H1 (cell line): ENCODE measurements around the gene ZNF223. TPM values are rescaled to one million over a fixed set of nuclear protein-coding genes. Genes with fewer than 3 reads are reported as not detected.

Source experiments
- CTCF ChIA-PET: fragments of 300-600 bp; sonication (Branson Sonifier 250); formaldehyde crosslinking; loops from one replicate; lab custom pipeline; 2021; ENCODE audit not compliant: partially characterized antibody; lab: Charles Lee
- POLR2A ChIA-PET: fragments of 300-600 bp; sonication (Branson Sonifier 250); formaldehyde crosslinking; loops from one replicate; lab custom pipeline; 2021; ENCODE audit warnings: inconsistent platforms; ENCODE audit not compliant: partially characterized antibody; lab: Charles Lee
- DNase-seq, 2 experiments: peaks; one replicate each; pipeline versions ENCODE4 v3.0.0 to v3.0.0-alpha.2; 2010 to 2022; ENCODE audit warnings: low spot score in 2 of 2, low read depth in 1 of 2, mixed read lengths in 1 of 2
- FAIRE-seq: peaks from 2 replicates; lab custom pipeline; 2011; peaks lifted over from hg19 to GRCh38; lab: Jason Lieb, UNC
- H2AFZ ChIP-seq: 2 replicates; pipeline ENCODE4 v1.8.1; 2012; ENCODE audit warnings: low read length, inconsistent platforms
- H2AK5ac ChIP-seq: 2 replicates; pipeline ENCODE4 v1.6.1; 2013; ENCODE audit warnings: low read depth, low read length
- H2BK120ac ChIP-seq: replicated peaks from 2 replicates; pipeline ENCODE3; 2013; ENCODE audit warnings: low read depth, low read length, inconsistent platforms
- H2BK12ac ChIP-seq: 2 replicates; pipeline ENCODE4 v1.6.1; 2013; ENCODE audit warnings: low read depth, low read length
- H2BK15ac ChIP-seq: 2 replicates; pipeline ENCODE4 v1.6.1; 2013; ENCODE audit warnings: low read length
- H2BK20ac ChIP-seq: 2 replicates; pipeline ENCODE4 v1.6.1; 2013; ENCODE audit warnings: low read length
- H2BK5ac ChIP-seq: 2 replicates; pipeline ENCODE4 v1.6.1; 2013; ENCODE audit warnings: low read depth, low read length
- H3K14ac ChIP-seq: 2 replicates; pipeline ENCODE4 v1.6.1; 2013; ENCODE audit warnings: inconsistent platforms; ENCODE audit not compliant: insufficient read length
- H3K18ac ChIP-seq: 2 replicates; pipeline ENCODE4 v1.6.1; 2013; ENCODE audit warnings: low read length; ENCODE audit errors: extremely low read depth
- H3K23ac ChIP-seq: 2 replicates; pipeline ENCODE4 v1.6.1; 2013; ENCODE audit warnings: inconsistent platforms; ENCODE audit not compliant: insufficient read length
- H3K23me2 ChIP-seq: 2 replicates; pipeline ENCODE4 v1.6.1; 2013; ENCODE audit warnings: low read depth, low read length
- H3K27ac ChIP-seq: 2 replicates; pipeline ENCODE4 v1.6.1; 2011; ENCODE audit warnings: low read depth, low read length, inconsistent platforms
- H3K27me3 ChIP-seq, 4 experiments: replicated peaks in 1 of 4; 1 replicate in 1 of 4; 2 replicates in 3 of 4; pipeline versions ENCODE4 v1.6.1 to v1.8.1; 2011 to 2013; ENCODE audit warnings: low read length in 3 of 4, mild to moderate bottlenecking in 3 of 4, inconsistent platforms in 2 of 4, mixed read lengths in 2 of 4, moderate library complexity in 1 of 4; ENCODE audit not compliant: control insufficient read depth in 3 of 4, insufficient read depth in 3 of 4; ENCODE audit errors: extremely low read depth in 1 of 4
- H3K36me3 ChIP-seq, 4 experiments: 2 replicates each; pipeline versions ENCODE4 v1.6.1 to v1.8.1; 2011 to 2013; ENCODE audit warnings: mild to moderate bottlenecking in 4 of 4, low read length in 3 of 4, moderate library complexity in 2 of 4, control low read depth in 1 of 4, inconsistent platforms in 1 of 4; ENCODE audit not compliant: insufficient read depth in 4 of 4, control insufficient read depth in 2 of 4
- H3K4ac ChIP-seq: replicated peaks from 2 replicates; pipeline ENCODE3; 2013; ENCODE audit warnings: low read length, low read depth, mixed read lengths, inconsistent platforms; ENCODE audit not compliant: insufficient read length
- H3K4me1 ChIP-seq, 4 experiments: replicated peaks in 1 of 4; 1 replicate in 1 of 4; 2 replicates in 3 of 4; pipeline versions ENCODE4 v1.6.1 to v1.8.1; 2011 to 2013; ENCODE audit warnings: low read length in 3 of 4, inconsistent platforms in 2 of 4, mixed read lengths in 1 of 4; ENCODE audit not compliant: insufficient read depth in 4 of 4, control insufficient read depth in 3 of 4
- H3K4me2 ChIP-seq, 2 experiments: 2 replicates each; pipeline versions ENCODE4 v1.6.1 to v1.8.1; 2011 to 2013; ENCODE audit warnings: low read depth in 2 of 2, low read length in 2 of 2, control low read depth in 1 of 2, inconsistent platforms in 1 of 2, mild to moderate bottlenecking in 1 of 2; ENCODE audit not compliant: insufficient read depth in 1 of 2
- H3K4me3 ChIP-seq, 4 experiments: fragments of 200-600, 300-600 bp in 1 of 4; sonication (generic), shearing (Covaris generic), sonication (Bioruptor Twin) in 1 of 4; 2 replicates each; pipeline versions ENCODE4 v1.5.1 to v1.8.1; 2011 to 2016; ENCODE audit warnings: low read length in 4 of 4, low read depth in 3 of 4, control low read depth in 2 of 4, inconsistent platforms in 2 of 4, mild to moderate bottlenecking in 2 of 4, mixed read lengths in 1 of 4, moderate library complexity in 1 of 4; ENCODE audit not compliant: insufficient read depth in 2 of 4; ENCODE audit errors: extremely low read depth in 1 of 4
- H3K56ac ChIP-seq: replicated peaks from 2 replicates; pipeline ENCODE3; 2013; ENCODE audit warnings: low read depth, mild to moderate bottlenecking, mixed read lengths, low read length, inconsistent platforms; ENCODE audit not compliant: insufficient read length
- H3K79me1 ChIP-seq: 2 replicates; pipeline ENCODE4 v1.6.1; 2013; ENCODE audit warnings: low read depth, low read length, control low read depth
- H3K79me2 ChIP-seq, 2 experiments: 2 replicates each; pipeline versions ENCODE4 v1.6.1 to v1.8.1; 2012 to 2013; ENCODE audit warnings: low read length in 2 of 2, mild to moderate bottlenecking in 2 of 2, inconsistent platforms in 1 of 2; ENCODE audit not compliant: insufficient read depth in 2 of 2, control insufficient read depth in 1 of 2
- H3K9ac ChIP-seq, 4 experiments: replicated peaks in 1 of 4; 1 replicate in 1 of 4; 2 replicates in 3 of 4; pipeline versions ENCODE4 v1.6.1 to v1.8.1; 2011 to 2013; ENCODE audit warnings: low read depth in 3 of 4, low read length in 3 of 4, control low read depth in 2 of 4, mild to moderate bottlenecking in 2 of 4, moderate library complexity in 2 of 4, inconsistent platforms in 1 of 4; ENCODE audit errors: extremely low read depth in 1 of 4
- H3K9me3 ChIP-seq, 2 experiments: 2 replicates each; pipeline versions ENCODE4 v1.6.1 to v1.8.1; 2012 to 2013; ENCODE audit warnings: mild to moderate bottlenecking in 2 of 2, moderate library complexity in 2 of 2, control low read depth in 1 of 2, inconsistent platforms in 1 of 2, low read depth in 1 of 2, low read length in 1 of 2, mixed read lengths in 1 of 2; ENCODE audit not compliant: insufficient read depth in 2 of 2
- H4K20me1 ChIP-seq, 2 experiments: replicated peaks in 1 of 2; 2 replicates each; pipeline versions ENCODE3 to v1.8.1; 2011 to 2013; ENCODE audit warnings: inconsistent platforms in 2 of 2, low read length in 2 of 2, mild to moderate bottlenecking in 1 of 2; ENCODE audit not compliant: insufficient read depth in 2 of 2, control insufficient read depth in 1 of 2
- H4K5ac ChIP-seq: 2 replicates; pipeline ENCODE4 v1.6.1; 2013; ENCODE audit warnings: low read length, low read depth, mixed read lengths, inconsistent platforms; ENCODE audit not compliant: insufficient read length
- H4K8ac ChIP-seq: 2 replicates; pipeline ENCODE4 v1.8.0; 2013; ENCODE audit warnings: mild to moderate bottlenecking, moderate library complexity, low read length, inconsistent platforms; ENCODE audit not compliant: insufficient read depth; ENCODE audit errors: extremely low read depth
- H4K91ac ChIP-seq: replicated peaks from 2 replicates; pipeline ENCODE3; 2013; ENCODE audit warnings: low read length, mixed read lengths, inconsistent platforms; ENCODE audit not compliant: insufficient read length
- CHD1 ChIP-seq: IDR thresholded peaks from 2 replicates; pipeline ENCODE4 v1.6.1; 2012; ENCODE audit warnings: low read depth, low read length, improper control_type of control experiment
- HDAC2 ChIP-seq, 2 experiments: fragments of 300-600 bp in 1 of 2; sonication (generic) in 1 of 2; IDR thresholded peaks; 2 replicates each; pipeline ENCODE4 v1.6.1; 2011 to 2012; ENCODE audit warnings: low read depth in 2 of 2, low read length in 2 of 2, mild to moderate bottlenecking in 2 of 2, moderate library complexity in 2 of 2, borderline replicate concordance in 1 of 2, inconsistent platforms in 1 of 2
- JUN ChIP-seq: IDR thresholded peaks from 2 replicates; pipeline ENCODE4 v1.6.1; 2011; ENCODE audit warnings: low read depth, mild to moderate bottlenecking, improper control_type of control experiment, low read length
- KDM4A ChIP-seq: IDR thresholded peaks from one replicate; pipeline ENCODE4 v1.7.1; 2012; ENCODE audit warnings: low read depth, mild to moderate bottlenecking, moderate library complexity, low read length, inconsistent platforms; ENCODE audit not compliant: severe bottlenecking
- RAD21 ChIP-seq, 2 experiments: IDR thresholded peaks in 1 of 2; conservative IDR thresholded peaks in 1 of 2; 2 replicates each; pipeline ENCODE4 v1.6.1; 2011; ENCODE audit warnings: low read depth in 2 of 2, low read length in 2 of 2, improper control_type of control experiment in 1 of 2, inconsistent platforms in 1 of 2, mild to moderate bottlenecking in 1 of 2, moderate library complexity in 1 of 2
- RFX5 ChIP-seq: IDR thresholded peaks from 2 replicates; pipeline ENCODE4 v1.6.1; 2011; ENCODE audit warnings: low read depth, low read length, improper control_type of control experiment, borderline replicate concordance
- SIN3A ChIP-seq, 2 experiments: IDR thresholded peaks in 1 of 2; conservative IDR thresholded peaks in 1 of 2; 2 replicates each; pipeline ENCODE4 v1.6.1; 2011 to 2012; ENCODE audit warnings: low read length in 2 of 2, improper control_type of control experiment in 1 of 2, low read depth in 1 of 2, mild to moderate bottlenecking in 1 of 2
- SIRT6 ChIP-seq: IDR thresholded peaks from one replicate; pipeline ENCODE4 v1.7.1; 2012; ENCODE audit warnings: low read length, inconsistent platforms
- TAF1 ChIP-seq: IDR thresholded peaks from 2 replicates; pipeline ENCODE4 v1.6.1; 2011; ENCODE audit warnings: mild to moderate bottlenecking, low read depth, low read length
- TBP ChIP-seq: IDR thresholded peaks from 2 replicates; pipeline ENCODE4 v1.6.1; 2011; ENCODE audit warnings: low read depth, low read length, improper control_type of control experiment
- WGBS, 2 experiments: shearing (Covaris generic) in 1 of 2; methylation state at CpG; one replicate each; pipeline versions ENCODE4 v1.1.6 to v1.1.7; 2013 to 2015; ENCODE audit warnings: low lambda C conversion rate in 2 of 2, mixed read lengths in 2 of 2, inconsistent platforms in 1 of 2, low coverage in 1 of 2, missing lambda C conversion rate in 1 of 2; ENCODE audit not compliant: insufficient replicate concordance in 2 of 2, insufficient coverage in 1 of 2, insufficient read length in 1 of 2; ENCODE audit errors: extremely low coverage in 1 of 2, missing lambda C conversion rate in 1 of 2; 5-methylcytosine and 5-hydroxymethylcytosine counted together
- polyA plus RNA-seq, 7 experiments: library from polyadenylated mRNA; depleted of rRNA in 3 of 7; stranded (reverse) in 5 of 7; unstranded in 2 of 7; fragments of >200 nt in 5 of 7; fragments of 200-250 nt in 2 of 7; gene quantifications; 1 replicate in 5 of 7; 2 replicates in 1 of 7; 4 replicates in 1 of 7; pipeline versions ENCODE4 v1.2.1 to v1.2.3, GENCODE V29; 2011 to 2013; ENCODE audit warnings: missing spikeins in 2 of 7, mixed read lengths in 2 of 7
- total RNA-seq: library from RNA; stranded (reverse); fragmentation: NEBNext Ultra II Directional; extraction: Animal tissue kit (Norgen Biotek cat#: 25700); gene quantifications from 2 replicates; pipeline ENCODE4 v1.2.1, GENCODE V29; 2021

ZNF223 gene
- total and polyA plus RNA-seq, 2 of the 8 experiments (the other 6 are each of a cell fraction or from before 2014, with no cell fraction given): 1.7 to 4.3 TPM

- FAIRE-seq (no peak), DNase-seq (no peak)
- Histone ChIP-seq H3K4me2 (peak overlapping the region; percentile 68 to 94), H3K23me2 (peaks cover 3% of the 10 kb centered on the region), H3K36me3 (no peaks in the 10 kb centered on the region), H2BK20ac (no peak overlapping the region), H3K4me3 (peak overlapping the region; percentile 47 to 74 (median 64); a peak in 6 of 8 replicates), H3K18ac (peak overlapping the region; percentile 43; the same call in 1 of the 2 replicates), H3K4me1 (peaks cover 0 to 2% (median 0%) of the 10 kb centered on the region in 4 experiments; a peak in 1 of 7 replicates), H4K91ac (no peak overlapping the region), H2BK120ac (no peak overlapping the region), H3K79me1 (no peaks in the 10 kb centered on the region), H3K27me3 (no peaks in the 10 kb centered on the region), H3K14ac (no peak overlapping the region), H3K9ac (peak overlapping the region in 1 of 4 experiments; percentile 15; a peak in 1 of 7 replicates), H4K20me1 (no peaks in the 10 kb centered on the region), H3K79me2 (peaks cover 0 to 7% of the 10 kb centered on the region in 2 experiments; a peak in 2 of 4 replicates), H2BK15ac (no peak overlapping the region), H3K23ac (no peak overlapping the region), H2BK12ac (no peak overlapping the region), H3K27ac (no peak overlapping the region), H2AFZ (peak overlapping the region; percentile 95), H3K4ac (no peak overlapping the region), H4K5ac (no peak overlapping the region), H4K8ac (no peak overlapping the region), H3K9me3 (no peaks in the 10 kb centered on the region), H2BK5ac (no peak overlapping the region), H3K56ac (no peak overlapping the region), H2AK5ac (no peak overlapping the region)
- WGBS, 2 experiments: 51% methylated on average over 21 of the region's 21 CpGs; no CpG with 5 or more reads in 1 of the 2 experiments
- ChIA-PET POLR2A (interaction anchor here (1.0 to 2.8 kb wide), 7 partner anchors 8 to 156 kb away, joined by 3 to 18 read pairs (median 5); partner anchors contain the start of genes ZNF222, ZNF224 and ZNF225), CTCF (interaction anchor here (0.9 to 1.0 kb wide), 2 partner anchors 22 to 62 kb away, joined by 3 to 5 read pairs; no protein-coding TSS in a partner anchor)
- 0 out of 4 replicates have a peak, but pooled peaks of 1 of the 2 experiments have one; percentile 11 for TF ChIP-seq SIN3A (conservative IDR thresholded peaks at IDR 0.05 in 1 of 2, IDR thresholded peaks at IDR 0.05 in 1 of 2; ENCODE audit: low read depth in 1 of 2, low read length in 2 of 2)
- no peak for TF ChIP-seq HDAC2 (IDR thresholded peaks at IDR 0.05; ENCODE audit: borderline replicate concordance in 1 of 2, low read depth in 2 of 2, low read length in 2 of 2)
- TF ChIP-seq TBP: no peak
- no peak for TF ChIP-seq SIRT6
- TF ChIP-seq RAD21 (IDR thresholded peaks at IDR 0.05 in 1 of 2, conservative IDR thresholded peaks at IDR 0.05 in 1 of 2; ENCODE audit: low read depth in 2 of 2, low read length in 2 of 2): no peak
- TF ChIP-seq KDM4A: peak; percentile 13
- no peak for TF ChIP-seq JUN
- no peak for TF ChIP-seq RFX5
- no peak for TF ChIP-seq CHD1
- no peak for TF ChIP-seq TAF1
Measured at GRCh38 chr19:44050740-44051649, 841 bp upstream of the ZNF223 start.
